Astrocyte of the spinal cord (primary cell): Measurements from ENCODE around the gene SNTG2.
"Not testable (repeated sequence)": the region's sequence is repeated elsewhere in the genome, so short reads cannot be mapped to it uniquely, and the experiment has no call there.

Experiments
- DNase-seq: peaks from one replicate; pipeline ENCODE4 v3.0.0; 2011; ENCODE audit warnings: low read depth, low spot score
- H3K4me3 ChIP-seq: 2 replicates; pipeline ENCODE4 v1.5.1; 2011; ENCODE audit warnings: low read depth, mild to moderate bottlenecking, low read length, moderate library complexity
- in situ Hi-C: cut with HindIII; loops from 2 replicates; pipeline ENCODE4 v1.10.0; 2017; ENCODE audit warnings: low sequenced_read_pairs
- TF ChIP-seq, protein P1 (sequence below): IDR thresholded peaks from 2 replicates; pipeline ENCODE4 v1.5.1; 2012; ENCODE audit warnings: low read depth, mild to moderate bottlenecking, low read length, inconsistent platforms

The SNTG2 gene

DNA sequence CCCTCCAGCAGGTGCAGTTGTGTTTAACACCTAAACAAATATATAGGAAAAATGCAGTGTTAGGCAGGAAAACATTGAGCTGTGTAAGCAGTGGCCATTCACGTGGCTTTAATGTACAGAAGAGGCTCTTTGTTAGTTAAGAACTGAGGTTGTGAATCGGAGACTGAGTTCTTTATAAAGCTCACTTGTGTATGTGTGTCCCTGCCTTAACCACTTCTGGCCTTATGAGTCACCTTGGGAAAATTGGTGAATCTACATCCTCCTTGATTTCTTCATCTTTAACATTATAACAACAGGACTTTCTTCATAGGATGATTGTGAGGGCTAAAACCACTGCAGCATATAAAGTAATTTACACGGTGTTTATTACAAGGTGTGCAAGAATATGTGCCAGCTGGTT, 274.3 kb downstream of the SNTG2 start:
- H3K4me3 ChIP-seq, result no peak overlapping the region
- DNase-seq, result no peak
- in situ Hi-C loops, result no loop called here
- TF ChIP-seq, protein P1, sequence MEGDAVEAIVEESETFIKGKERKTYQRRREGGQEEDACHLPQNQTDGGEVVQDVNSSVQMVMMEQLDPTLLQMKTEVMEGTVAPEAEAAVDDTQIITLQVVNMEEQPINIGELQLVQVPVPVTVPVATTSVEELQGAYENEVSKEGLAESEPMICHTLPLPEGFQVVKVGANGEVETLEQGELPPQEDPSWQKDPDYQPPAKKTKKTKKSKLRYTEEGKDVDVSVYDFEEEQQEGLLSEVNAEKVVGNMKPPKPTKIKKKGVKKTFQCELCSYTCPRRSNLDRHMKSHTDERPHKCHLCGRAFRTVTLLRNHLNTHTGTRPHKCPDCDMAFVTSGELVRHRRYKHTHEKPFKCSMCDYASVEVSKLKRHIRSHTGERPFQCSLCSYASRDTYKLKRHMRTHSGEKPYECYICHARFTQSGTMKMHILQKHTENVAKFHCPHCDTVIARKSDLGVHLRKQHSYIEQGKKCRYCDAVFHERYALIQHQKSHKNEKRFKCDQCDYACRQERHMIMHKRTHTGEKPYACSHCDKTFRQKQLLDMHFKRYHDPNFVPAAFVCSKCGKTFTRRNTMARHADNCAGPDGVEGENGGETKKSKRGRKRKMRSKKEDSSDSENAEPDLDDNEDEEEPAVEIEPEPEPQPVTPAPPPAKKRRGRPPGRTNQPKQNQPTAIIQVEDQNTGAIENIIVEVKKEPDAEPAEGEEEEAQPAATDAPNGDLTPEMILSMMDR, result no peak

DNA sequence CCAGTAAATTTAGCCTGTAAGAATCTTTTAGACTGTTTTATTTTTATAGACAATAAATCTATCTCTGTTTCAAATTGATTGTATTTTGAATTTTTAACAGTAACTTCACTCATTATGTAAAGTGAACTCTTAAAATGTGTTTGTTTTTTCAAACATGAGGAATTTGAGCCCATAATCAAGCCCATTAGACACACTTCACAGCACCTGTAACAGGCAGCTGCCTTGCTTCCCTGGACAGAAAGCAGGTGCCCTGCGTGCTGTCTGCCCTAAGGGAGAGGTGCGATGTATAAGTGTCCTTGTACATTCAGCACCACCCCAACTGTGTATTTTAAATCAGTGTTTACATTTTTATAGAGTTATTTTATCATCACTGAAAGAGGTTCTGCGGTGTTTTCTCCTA, 276.1 kb downstream of the SNTG2 start:
- in situ Hi-C loops, result no loop called here

DNA sequence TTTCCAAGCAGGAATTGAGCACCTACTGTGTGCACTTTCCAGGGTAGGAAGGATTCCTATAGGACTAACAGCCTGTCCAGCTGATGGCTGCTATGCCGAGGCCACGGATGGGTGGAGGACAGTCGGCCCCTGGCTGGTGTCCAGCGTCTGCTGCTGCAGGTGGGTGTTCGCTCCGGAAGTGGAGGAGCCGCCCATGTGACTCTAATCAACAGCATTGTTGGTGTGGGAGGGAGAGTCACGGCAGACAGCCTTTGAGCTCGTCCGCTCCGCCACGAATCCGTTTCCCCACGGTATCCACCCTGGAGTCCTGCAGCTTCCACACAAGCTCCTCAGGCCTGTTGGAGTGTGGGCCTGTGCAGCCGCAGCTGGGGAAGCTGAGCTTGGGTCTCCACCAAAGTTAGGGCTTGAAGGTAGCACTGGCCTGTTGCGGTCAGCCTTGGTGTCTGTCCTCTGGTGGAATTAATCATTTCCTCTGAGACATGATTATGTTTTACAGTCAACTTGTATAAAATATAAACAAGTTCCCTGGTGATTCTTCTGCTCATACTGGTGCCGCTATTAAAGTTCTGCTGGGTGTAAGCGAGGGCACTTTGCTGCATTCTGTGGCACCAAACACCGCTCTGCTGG, 276.7 kb downstream of the SNTG2 start:
- TF ChIP-seq, protein P1, result no peak
- peak; percentile 18 for DNase-seq
- H3K4me3 ChIP-seq, result no peak overlapping the region
- in situ Hi-C loops, result no loop called here

More for the DNA sequence above, 276.1 kb downstream of the SNTG2 start:
- no peak overlapping the region for H3K4me3 ChIP-seq
- TF ChIP-seq, protein P1, result no peak
- DNase-seq, result no peak

DNA sequence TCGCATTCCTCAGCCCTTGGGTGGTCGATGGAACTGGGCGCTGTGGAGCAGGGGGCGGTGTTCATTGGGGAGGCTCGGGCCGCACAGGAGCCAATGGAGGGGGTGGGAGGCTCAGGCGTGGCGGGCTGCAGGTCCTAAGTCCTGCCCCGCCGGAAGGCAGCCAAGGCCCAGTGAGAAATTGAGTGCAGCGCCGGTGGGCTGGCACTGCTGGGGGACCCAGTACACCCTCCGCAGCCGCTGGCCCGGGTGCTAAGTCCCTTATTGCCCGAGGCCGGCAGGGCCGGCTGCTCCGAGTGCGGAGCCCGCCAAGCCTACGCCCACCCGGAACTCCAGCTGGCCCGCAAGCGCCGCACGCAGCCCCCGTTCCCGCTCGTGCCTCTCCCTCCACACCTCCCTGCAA, 278.9 kb downstream of the SNTG2 start:
- H3K4me3 ChIP-seq, DNase-seq, in situ Hi-C loops: not testable (repeated sequence)

DNA sequence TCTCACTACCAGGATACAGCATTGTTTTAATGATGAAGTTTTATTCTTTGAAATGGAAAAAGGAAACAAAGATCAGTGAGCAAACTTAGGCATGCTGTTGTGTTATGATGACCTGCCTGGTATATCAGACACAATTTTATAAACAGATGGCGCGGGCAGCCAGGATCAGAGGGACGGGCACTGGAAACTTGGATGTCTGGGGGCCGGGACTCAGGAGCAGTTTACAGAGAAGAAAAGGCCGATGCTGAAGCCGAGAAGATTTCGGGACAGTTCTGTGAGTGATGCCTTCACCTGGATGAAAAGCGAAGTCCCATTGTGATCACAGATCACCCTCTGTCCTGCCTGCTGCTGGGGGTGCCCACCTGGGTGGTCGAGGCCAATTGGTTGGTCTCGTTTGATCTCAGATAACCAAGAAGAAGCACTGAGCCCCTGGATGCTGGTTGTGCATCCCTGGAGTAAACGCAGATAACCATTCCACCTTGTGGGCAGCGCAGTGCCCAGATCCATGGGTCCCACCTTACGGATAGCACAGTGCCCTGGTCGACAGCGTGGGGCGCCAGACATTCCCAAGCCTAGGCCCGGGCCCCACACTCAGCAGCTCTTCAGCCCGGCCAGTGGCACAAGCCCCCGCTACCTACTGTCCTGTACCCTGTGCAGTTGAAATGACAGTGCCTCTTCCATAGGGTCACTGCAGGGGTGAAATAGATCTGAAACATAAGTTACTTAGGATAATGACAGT, 279.7 kb downstream of the SNTG2 start:
- TF ChIP-seq, protein P1, result no peak
- in situ Hi-C loops, result no loop called here
- no peak overlapping the region for H3K4me3 ChIP-seq
- DNase-seq, result no peak

DNA sequence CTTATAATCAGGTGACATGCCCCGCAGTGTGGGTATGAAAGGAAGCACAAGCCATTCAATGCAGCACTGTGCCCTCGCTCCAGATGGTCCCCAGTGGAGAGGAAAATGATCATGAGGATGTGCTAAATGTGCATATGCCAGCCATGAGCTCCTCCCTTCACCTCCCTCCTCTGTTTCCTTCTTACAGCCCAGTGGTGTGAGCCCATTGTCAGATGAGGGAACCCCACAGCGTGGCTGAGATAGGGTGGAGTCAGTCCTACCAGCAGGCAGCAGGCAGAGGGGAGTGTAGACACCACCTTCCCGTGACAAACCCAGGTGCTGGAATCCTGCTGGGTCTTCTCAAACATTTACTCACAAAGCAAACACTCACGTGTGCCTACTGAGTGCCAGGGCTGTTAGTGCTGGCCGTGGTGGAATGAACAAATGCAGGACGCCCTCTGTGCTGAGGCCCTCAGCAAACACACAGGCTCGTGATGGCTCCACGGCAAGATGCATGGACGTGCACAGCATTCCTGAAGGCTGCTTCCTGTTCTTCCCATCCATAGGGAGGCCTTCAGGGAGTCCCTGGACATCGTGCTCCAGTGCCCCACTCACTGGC, 280.9 kb downstream of the SNTG2 start:
- in situ Hi-C loops, result no loop called here
- TF ChIP-seq, protein P1, result no peak
- H3K4me3 ChIP-seq, result no peak overlapping the region
- no peak for DNase-seq

DNA sequence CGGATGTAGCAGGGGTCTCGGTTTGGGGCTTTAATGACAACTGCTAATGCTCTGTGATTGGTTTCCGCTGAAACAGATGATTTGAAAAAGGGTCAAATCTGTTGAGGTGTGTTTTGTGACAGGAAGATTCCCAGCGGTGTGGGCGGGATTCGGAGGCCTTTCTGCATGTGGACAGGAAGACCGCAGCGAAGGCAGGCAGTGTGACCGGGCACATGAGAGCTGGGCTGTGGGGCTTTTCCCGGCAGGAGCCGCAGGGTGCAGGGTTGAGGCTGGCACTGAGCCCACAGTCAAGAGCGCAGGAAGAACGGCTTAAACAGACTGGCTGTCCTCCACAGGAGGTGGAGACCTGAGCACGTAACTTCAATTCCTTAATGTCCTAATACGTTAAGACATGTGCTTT, 282.6 kb downstream of the SNTG2 start:
- TF ChIP-seq, protein P1, result no peak
- in situ Hi-C loops, result no loop called here
- no peak overlapping the region for H3K4me3 ChIP-seq
- peak; percentile 80 for DNase-seq
